T-helper 2 cell treated with Interferon-gamma antibody and Interleukin-4, amounts not matched to agents 100 ng/mL and 5 ng/mL, for 36 hours (primary cell): ENCODE data around the gene CTH. TPM values are rescaled to one million over a fixed set of nuclear protein-coding genes. Genes with fewer than 3 reads are reported as not detected.
"Not testable (repeated sequence)": the region's sequence is repeated elsewhere in the genome, so short reads cannot be mapped to it uniquely, and the experiment has no call there.

Experiments used
- intact Hi-C: fragments of 100-400 bp; cut with micrococcal nuclease; formaldehyde crosslinking; loops from one replicate; pipeline ENCODE4 v1.15.1; 2023
- total RNA-seq: library from RNA; stranded (reverse); gene quantifications from 2 replicates; pipeline ENCODE4 v1.2.3, GENCODE V29; 2022

CTH gene
- 5.4 and 6.5 TPM in 2 replicates for total RNA-seq

- intact Hi-C loops = loop anchor here (1.0 to 10.0 kb wide), 7 partner anchors 56 to 1913 kb away; partner anchors contain the start of genes ANKRD13C, DEPDC1, LRRC40 and PTGER3
These were observed at the start of gene CTH for GRCh38 chr1:70410604-70411359. Gene CTH (plus strand): TSS chr1:70411268. CDS start chr1:70411416, 148 bp downstream.

DNA sequence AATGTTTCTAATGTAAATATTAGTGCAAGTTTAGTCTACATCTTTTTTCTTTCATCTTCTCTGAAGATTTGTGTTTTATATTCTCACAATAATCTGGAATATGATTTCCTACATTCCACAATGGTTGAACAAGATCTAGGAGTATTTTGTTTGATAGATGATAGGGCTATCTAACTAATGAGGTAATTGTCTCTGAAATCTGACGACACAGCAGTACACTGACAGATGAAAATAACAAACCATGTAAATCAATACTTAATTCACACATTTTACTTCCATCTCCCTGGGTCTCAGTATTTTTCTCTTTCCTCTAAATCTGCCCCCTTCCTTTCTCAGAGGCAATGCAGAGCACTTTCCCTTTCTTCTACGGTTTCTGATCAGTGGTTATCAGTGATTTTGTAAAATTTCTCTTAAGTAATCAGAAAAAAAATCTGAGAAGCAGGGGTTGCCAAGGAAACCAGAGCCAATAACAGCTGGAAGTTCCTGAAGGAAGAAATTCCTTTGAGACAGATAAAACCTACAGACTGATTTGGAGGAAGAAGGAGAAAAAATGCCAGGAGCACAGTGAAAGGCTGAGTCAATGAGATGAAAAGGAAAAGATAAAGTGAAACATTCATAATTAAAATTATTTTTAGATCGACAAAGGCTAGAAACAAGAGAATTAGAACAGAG, 49.2 kb upstream of the CTH start:
- intact Hi-C loops = no loop called here

GRCh38 chr1:70364439-70364838, 46.6 kb upstream of the CTH start:
- intact Hi-C loops = no loop called here

DNA sequence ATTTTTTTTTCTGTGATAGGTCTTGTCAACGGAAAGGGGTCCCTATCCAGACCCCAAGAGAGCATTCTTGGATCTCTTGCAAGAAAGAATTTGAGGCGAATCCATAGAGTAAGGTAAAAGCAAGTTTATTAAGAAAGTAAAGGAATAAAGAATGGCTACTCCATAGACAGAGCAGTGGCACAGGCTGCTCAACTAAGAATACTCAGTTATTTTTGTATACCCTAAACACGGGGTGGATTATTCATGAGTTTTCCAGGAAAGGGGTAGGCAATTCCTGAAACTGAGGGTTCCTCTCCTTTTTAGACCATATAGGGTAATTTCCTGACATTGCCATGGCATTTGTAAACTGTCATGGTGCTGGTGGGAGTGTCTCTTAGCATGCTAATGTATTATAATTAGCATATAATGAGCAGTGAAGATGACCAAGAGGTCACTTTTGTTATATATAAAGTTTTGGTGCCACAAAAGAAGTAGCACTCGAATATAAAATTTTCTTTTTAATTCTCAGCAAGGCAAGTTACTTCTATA, 44.6 kb upstream of the CTH start:
- intact Hi-C loops = not testable (repeated sequence)

DNA sequence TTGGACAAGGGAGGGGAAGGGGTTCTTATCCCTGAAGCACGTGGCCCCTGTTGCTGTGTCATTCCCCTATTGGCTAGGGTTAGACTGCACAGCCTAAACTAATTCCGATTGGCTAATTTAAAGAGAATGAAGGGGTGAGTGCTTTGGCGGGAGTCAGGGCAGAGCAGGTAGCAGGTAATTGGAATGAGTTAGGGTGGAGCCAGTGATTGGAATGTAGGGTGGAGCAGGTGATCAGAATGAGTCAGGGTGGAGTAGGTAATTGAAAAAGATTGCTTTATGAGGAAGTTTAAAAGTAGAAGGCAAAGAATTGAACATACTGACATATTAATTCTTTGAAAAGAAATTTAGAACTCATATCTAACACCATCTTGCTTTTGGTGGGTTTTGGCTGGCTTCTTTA, 44.1 kb upstream of the CTH start:
- intact Hi-C loops = not testable (repeated sequence)

GRCh38 chr1:70367397-70367796, 43.7 kb upstream of the CTH start:
- intact Hi-C loops = not testable (repeated sequence)

- intact Hi-C loops = not testable (repeated sequence)
These were observed 39.5 kb upstream of the CTH start for GRCh38 chr1:70371586-70371985.

GRCh38 chr1:70372426-70372825, 38.6 kb upstream of the CTH start:
- intact Hi-C loops = no loop called here

DNA sequence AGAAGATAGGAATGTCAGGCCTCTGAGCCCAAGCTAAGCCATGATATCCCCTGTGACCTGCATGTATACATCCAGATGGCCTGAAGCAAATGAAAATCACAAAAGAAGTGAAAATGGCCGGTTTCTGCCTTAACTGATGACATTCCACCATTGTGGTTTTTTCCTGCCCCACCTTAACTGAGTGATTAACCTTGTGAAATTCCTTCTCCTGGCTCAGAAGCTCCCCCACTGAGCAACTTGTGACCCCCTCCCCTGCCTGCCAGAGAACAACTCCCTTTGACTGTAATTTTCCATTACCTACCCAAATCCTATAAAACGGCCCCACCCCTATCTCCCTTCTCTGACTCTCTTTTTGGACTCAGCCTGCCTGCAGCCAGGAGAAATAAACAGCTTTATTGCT, 37.5 kb upstream of the CTH start:
- intact Hi-C loops = not testable (repeated sequence)

DNA sequence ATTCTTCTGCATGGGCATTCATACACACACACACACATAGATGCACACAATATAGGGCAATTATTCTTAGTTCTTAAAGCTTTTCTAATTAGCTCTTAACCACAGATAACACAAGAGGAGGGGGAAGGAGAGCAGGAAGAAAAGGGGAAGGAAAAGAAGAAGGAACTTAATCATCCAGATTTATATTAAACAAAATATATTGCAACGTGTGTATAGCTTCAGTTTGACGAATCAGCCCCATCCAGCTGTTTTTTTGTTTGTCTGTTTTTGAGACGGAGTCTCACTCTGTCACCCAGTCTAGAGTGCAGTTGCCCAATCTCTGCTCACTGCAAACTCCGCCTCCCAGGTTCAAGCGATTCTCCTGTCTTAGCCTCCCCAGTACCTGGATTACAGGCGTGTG, 34.9 kb upstream of the CTH start:
- intact Hi-C loops = no loop called here

- intact Hi-C loops = no loop called here
These were observed 28.4 kb upstream of the CTH start for GRCh38 chr1:70382682-70383081.

- intact Hi-C loops = no loop called here
These were observed 27.6 kb upstream of the CTH start for GRCh38 chr1:70383483-70383882.

- intact Hi-C loops = no loop called here
These were observed 26.5 kb upstream of the CTH start for GRCh38 chr1:70384542-70384941.

GRCh38 chr1:70385477-70385876, 25.6 kb upstream of the CTH start:
- intact Hi-C loops = no loop called here

- intact Hi-C loops = no loop called here
These were observed 24.9 kb upstream of the CTH start for GRCh38 chr1:70386121-70386520.

- intact Hi-C loops = no loop called here
These were observed 23.6 kb upstream of the CTH start for GRCh38 chr1:70387507-70387906.

DNA sequence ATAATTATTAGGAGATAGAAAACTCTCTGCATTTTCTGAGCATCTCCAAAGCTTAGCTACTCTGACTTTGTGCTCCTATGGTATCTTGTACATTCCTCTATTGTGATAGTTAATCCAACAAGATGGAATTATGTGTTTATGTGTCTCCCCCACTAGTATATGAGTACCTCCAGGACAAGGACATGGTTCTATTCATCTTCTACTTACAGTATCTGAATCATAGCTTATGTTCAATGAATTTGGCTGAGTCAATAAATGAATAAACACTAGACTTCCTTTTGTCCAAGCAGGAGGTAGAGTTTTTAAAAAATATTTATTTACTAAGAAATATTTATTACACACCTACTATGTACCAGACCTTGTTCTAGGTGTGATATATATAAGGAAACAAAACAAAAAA, 18.4 kb upstream of the CTH start:
- intact Hi-C loops = no loop called here

- intact Hi-C loops = no loop called here
These were observed 14.5 kb upstream of the CTH start for GRCh38 chr1:70396607-70397006.

- intact Hi-C loops = no loop called here
These were observed 14.1 kb upstream of the CTH start for GRCh38 chr1:70397013-70397412.

DNA sequence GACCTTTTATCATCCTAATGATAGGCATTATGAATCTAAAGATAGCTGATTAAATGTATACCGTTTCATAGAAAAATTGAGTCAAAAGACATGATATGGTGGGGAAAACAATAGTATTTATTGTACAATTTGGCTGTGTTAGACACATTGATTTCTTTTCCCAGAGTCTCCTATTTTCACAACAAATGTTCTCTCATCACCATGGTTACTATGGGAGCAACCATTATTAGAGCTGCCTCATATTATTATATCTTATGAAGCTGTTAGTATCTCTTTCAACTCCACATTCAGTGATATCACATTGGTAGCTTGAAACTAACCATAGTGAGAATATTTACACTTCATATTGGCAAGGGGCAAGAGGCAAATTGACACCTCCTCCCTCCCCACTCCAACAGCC, 10.7 kb upstream of the CTH start:
- intact Hi-C loops = no loop called here

DNA sequence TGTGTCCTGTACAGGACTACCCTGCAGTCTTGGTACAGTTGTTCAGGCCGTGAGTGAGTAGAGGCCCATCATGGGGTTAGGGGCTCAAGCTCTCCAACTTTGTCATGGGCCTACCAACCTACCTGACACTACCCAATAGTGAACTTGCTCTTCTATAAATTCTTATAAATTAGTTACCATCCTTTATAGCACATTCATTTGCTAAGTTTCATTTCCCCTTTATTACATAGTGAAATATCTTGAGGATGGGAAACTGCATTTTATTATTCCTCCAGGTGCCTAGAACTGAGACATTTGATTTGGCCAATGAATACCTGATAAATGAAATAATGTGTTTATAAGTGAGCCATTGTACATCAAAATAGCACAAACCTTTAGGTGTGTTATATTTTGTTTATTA, 9.1 kb upstream of the CTH start:
- intact Hi-C loops = no loop called here

GRCh38 chr1:70403759-70404158, 7.3 kb upstream of the CTH start:
- intact Hi-C loops = no loop called here
